WI38 (cell line): ENCODE data around the gene SHH.

Experiments
- H3K4me3 ChIP-seq: 2 replicates; pipeline ENCODE4 v1.5.1; 2011; ENCODE audit warnings: low read depth, mild to moderate bottlenecking, control low read depth, low read length
- CTCF ChIP-seq: IDR thresholded peaks from 2 replicates; pipeline ENCODE4 v1.5.1; 2012; ENCODE audit warnings: low read depth, mild to moderate bottlenecking, control low read depth, low read length

SHH gene

GRCh38 chr7:155846936-155847335 lies 34.7 kb upstream of the SHH start:
- no peak for TF ChIP-seq CTCF
- H3K4me3 ChIP-seq: no peak overlapping the region

GRCh38 chr7:155846156-155846555 lies 33.9 kb upstream of the SHH start:
- no peak for TF ChIP-seq CTCF
- no peak overlapping the region for H3K4me3 ChIP-seq

GRCh38 chr7:155845226-155845625 lies 33.0 kb upstream of the SHH start:
- no peak overlapping the region for H3K4me3 ChIP-seq
- no peak for TF ChIP-seq CTCF

GRCh38 chr7:155844526-155844925 lies 32.3 kb upstream of the SHH start:
- H3K4me3 ChIP-seq: no peak overlapping the region
- TF ChIP-seq CTCF: no peak

- TF ChIP-seq CTCF: no peak
- no peak overlapping the region for H3K4me3 ChIP-seq
These were observed 31.8 kb upstream of the SHH start for GRCh38 chr7:155844019-155844453.

GRCh38 chr7:155843426-155844018 lies 31.3 kb upstream of the SHH start:
- no peak overlapping the region for H3K4me3 ChIP-seq
- TF ChIP-seq CTCF: no peak

GRCh38 chr7:155842496-155843265 lies 30.4 kb upstream of the SHH start:
- no peak for TF ChIP-seq CTCF

More at GRCh38 chr7:155842496-155843265, 30.4 kb upstream of the SHH start:
- H3K4me3 ChIP-seq: no peak overlapping the region
